ENCODE measurements around the gene ASB18. TPM values are rescaled to one million over a fixed set of nuclear protein-coding genes. Genes with fewer than 3 reads are reported as not detected.

ASB18 gene
- total RNA-seq: not detected

DNA sequence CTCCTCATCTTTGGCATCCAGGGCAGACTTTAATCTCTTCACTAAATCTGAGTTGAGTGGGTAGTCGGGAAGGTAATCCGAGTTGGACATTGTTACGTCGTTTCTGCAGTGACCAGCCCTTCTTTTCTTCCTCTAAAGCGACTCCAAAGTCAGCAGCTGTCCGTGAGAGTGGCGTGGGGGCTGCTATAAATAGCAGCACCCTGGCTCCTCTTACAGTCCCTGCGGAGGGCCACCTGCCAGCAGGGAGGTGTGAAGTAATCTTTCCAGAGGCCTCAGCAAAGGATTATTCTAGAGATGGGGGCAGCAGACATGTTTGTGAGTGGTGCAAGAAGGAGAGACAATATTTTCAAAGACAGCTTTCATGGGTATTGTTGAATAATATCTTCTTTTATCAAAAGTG is at the start of gene ASB18:
TSS of gene ASB18 (minus strand) at position 151 of the 400 bp plus-strand sequence. CDS start at position 90, 61 bp downstream.
- DNase-seq: no peak
- no peaks in the 10 kb centered on the region for H3K36me3 ChIP-seq
- no peak within 1 kb of the TSS for H3K4me3 ChIP-seq
- H3K9me3 ChIP-seq: peaks cover 0 to under 1% (median 0%) of the 10 kb centered on the region in 4 donors
- TF ChIP-seq, protein P1, sequence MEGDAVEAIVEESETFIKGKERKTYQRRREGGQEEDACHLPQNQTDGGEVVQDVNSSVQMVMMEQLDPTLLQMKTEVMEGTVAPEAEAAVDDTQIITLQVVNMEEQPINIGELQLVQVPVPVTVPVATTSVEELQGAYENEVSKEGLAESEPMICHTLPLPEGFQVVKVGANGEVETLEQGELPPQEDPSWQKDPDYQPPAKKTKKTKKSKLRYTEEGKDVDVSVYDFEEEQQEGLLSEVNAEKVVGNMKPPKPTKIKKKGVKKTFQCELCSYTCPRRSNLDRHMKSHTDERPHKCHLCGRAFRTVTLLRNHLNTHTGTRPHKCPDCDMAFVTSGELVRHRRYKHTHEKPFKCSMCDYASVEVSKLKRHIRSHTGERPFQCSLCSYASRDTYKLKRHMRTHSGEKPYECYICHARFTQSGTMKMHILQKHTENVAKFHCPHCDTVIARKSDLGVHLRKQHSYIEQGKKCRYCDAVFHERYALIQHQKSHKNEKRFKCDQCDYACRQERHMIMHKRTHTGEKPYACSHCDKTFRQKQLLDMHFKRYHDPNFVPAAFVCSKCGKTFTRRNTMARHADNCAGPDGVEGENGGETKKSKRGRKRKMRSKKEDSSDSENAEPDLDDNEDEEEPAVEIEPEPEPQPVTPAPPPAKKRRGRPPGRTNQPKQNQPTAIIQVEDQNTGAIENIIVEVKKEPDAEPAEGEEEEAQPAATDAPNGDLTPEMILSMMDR (IDR thresholded peaks at IDR 0.05): no peak
- no peak for TF ChIP-seq POLR2A (IDR thresholded peaks at IDR 0.05)
- no peaks in the 10 kb centered on the region for H3K27me3 ChIP-seq
- no peaks in the 10 kb centered on the region for H3K4me1 ChIP-seq
- H3K27ac ChIP-seq: no peak within 1 kb of the TSS

DNA sequence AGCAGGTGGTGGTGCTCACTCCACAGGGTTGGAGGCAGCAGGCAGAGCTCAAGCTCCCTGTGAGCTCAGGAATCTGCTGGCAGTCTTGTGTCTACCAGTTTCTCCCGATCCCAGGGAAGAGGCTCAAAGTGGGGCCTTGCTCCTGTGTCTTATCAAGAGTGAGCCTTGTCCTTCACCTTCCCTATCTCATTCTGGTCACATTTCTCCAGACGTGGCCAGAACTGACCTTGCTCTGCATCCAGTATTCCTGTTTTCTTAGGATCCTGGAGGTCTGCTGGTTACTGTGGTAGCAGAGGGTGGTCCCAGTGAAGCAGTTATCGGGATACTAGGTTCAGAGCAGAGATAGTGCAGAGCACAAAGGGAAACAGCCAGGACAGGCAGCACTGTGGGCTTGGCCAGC is 47.1 kb upstream of the ASB18 start:
- Histone ChIP-seq H3K4me3 (no peak overlapping the region), H3K27ac (no peak overlapping the region), H3K9me3 (no peaks in the 10 kb centered on the region), H3K4me1 (no peaks in the 10 kb centered on the region), H3K27me3 (no peaks in the 10 kb centered on the region), H3K36me3 (no peaks in the 10 kb centered on the region)
- DNase-seq: no peak
- no peak for TF ChIP-seq POLR2A (IDR thresholded peaks at IDR 0.05)
- TF ChIP-seq, protein P1 (IDR thresholded peaks at IDR 0.05): no peak

GRCh38 chr2:236309669-236310029 is 45.4 kb upstream of the ASB18 start:
- H3K9me3 ChIP-seq: no peaks in the 10 kb centered on the region
- TF ChIP-seq, protein P1 (IDR thresholded peaks at IDR 0.05): peak in 4 of 6 experiments; percentile 29 to 45 (median 39)
- TF ChIP-seq POLR2A (IDR thresholded peaks at IDR 0.05): no peak
- no peak overlapping the region for H3K4me3 ChIP-seq
- no peak overlapping the region for H3K27ac ChIP-seq
- no peak for DNase-seq
- H3K27me3 ChIP-seq: no peaks in the 10 kb centered on the region
- no peaks in the 10 kb centered on the region for H3K36me3 ChIP-seq
- no peaks in the 10 kb centered on the region for H3K4me1 ChIP-seq

- DNase-seq: no peak
- H3K36me3 ChIP-seq: no peaks in the 10 kb centered on the region
- no peak overlapping the region for H3K27ac ChIP-seq
- TF ChIP-seq POLR2A (IDR thresholded peaks at IDR 0.05): no peak
- TF ChIP-seq, protein P1 (IDR thresholded peaks at IDR 0.05): no peak
- H3K4me1 ChIP-seq: no peaks in the 10 kb centered on the region
- H3K27me3 ChIP-seq: no peaks in the 10 kb centered on the region
- H3K4me3 ChIP-seq: no peak overlapping the region
- no peaks in the 10 kb centered on the region for H3K9me3 ChIP-seq
These were observed 44.9 kb upstream of the ASB18 start for GRCh38 chr2:236308855-236309668.

- Histone ChIP-seq H3K4me1 (no peaks in the 10 kb centered on the region), H3K36me3 (no peaks in the 10 kb centered on the region)
- TF ChIP-seq, protein P1 (IDR thresholded peaks at IDR 0.05): no peak
- TF ChIP-seq POLR2A (IDR thresholded peaks at IDR 0.05): no peak
These were observed 43.4 kb upstream of the ASB18 start for GRCh38 chr2:236307641-236308040.

More at GRCh38 chr2:236307641-236308040, 43.4 kb upstream of the ASB18 start:
- no peak for DNase-seq
- Histone ChIP-seq H3K27ac (no peak overlapping the region), H3K4me3 (no peak overlapping the region), H3K27me3 (no peaks in the 10 kb centered on the region), H3K9me3 (no peaks in the 10 kb centered on the region)

Data from Peyer's patch (tissue), 4 donors.